DMS 273 (cell line): Measurements from ENCODE around the gene PITPNM1.
A peak's percentile ranks its signal among the peaks of the same experiment; 100 is the strongest.
"Not testable (repeated sequence)": the region's sequence is repeated elsewhere in the genome, so short reads cannot be mapped to it uniquely, and the experiment has no call there.

Experiments
- DNase-seq: peaks from one replicate; lab custom pipeline; 2025; ENCODE audit not compliant: unreplicated experiment; lab: John Stamatoyannopoulos, UW

PITPNM1 gene

GRCh38 chr11:67523556-67524479, 18.7 kb upstream of the PITPNM1 start:
- DNase-seq, result no peak

GRCh38 chr11:67522844-67523555, 17.8 kb upstream of the PITPNM1 start, which contains the start of gene CABP2:
CABP2 (minus strand) TSS chr11:67523446; CDS start chr11:67523326, 120 bp downstream.
- no peak for DNase-seq

GRCh38 chr11:67522338-67522737, 17.2 kb upstream of the PITPNM1 start:
- no peak for DNase-seq

GRCh38 chr11:67521924-67522323, 16.8 kb upstream of the PITPNM1 start:
- no peak for DNase-seq

GRCh38 chr11:67520856-67521824, 16.0 kb upstream of the PITPNM1 start:
- DNase-seq, result no peak

GRCh38 chr11:67519726-67520125, 14.6 kb upstream of the PITPNM1 start:
- no peak for DNase-seq

- no peak for DNase-seq
These were observed 12.8 kb upstream of the PITPNM1 start for GRCh38 chr11:67517784-67518552.

GRCh38 chr11:67516806-67517205, 11.6 kb upstream of the PITPNM1 start:
- DNase-seq, result no peak

- no peak for DNase-seq
These were observed 9.0 kb upstream of the PITPNM1 start for GRCh38 chr11:67514116-67514515.

- not testable (repeated sequence) for DNase-seq
These were observed 6.4 kb upstream of the PITPNM1 start for GRCh38 chr11:67511558-67511957.

- no peak for DNase-seq
These were observed 4.8 kb upstream of the PITPNM1 start for GRCh38 chr11:67510023-67510345.

- DNase-seq, result peak; percentile 97
These were observed 3.4 kb upstream of the PITPNM1 start for GRCh38 chr11:67508486-67509121.

GRCh38 chr11:67507864-67508485, 2.8 kb upstream of the PITPNM1 start, which contains the start of gene CDK2AP2:
CDK2AP2 (minus strand) TSS chr11:67508162; CDS start chr11:67508082, 80 bp downstream.
- DNase-seq, result peak; percentile 99

GRCh38 chr11:67507242-67507863, 2.2 kb upstream of the PITPNM1 start:
- DNase-seq, result no peak

GRCh38 chr11:67506426-67507051, 1.4 kb upstream of the PITPNM1 start:
- DNase-seq, result no peak

- peak; percentile 94 for DNase-seq
These were observed 638 bp upstream of the PITPNM1 start for GRCh38 chr11:67505605-67506396.
